HEK293T (cell line): ENCODE data around the gene MRM2.

Experiments
- CTCF ChIA-PET: fragments of 350-600 bp; formaldehyde crosslinking; extraction: SDS; loops from one replicate; lab custom pipeline; 2021; ENCODE audit warnings: antibody characterized with exemption, inconsistent platforms; lab: Yijun Ruan, JAX
- POLR2A ChIA-PET: fragments of 350-600 bp; formaldehyde crosslinking; extraction: SDS; loops from one replicate; lab custom pipeline; 2020; ENCODE audit warnings: antibody characterized with exemption, inconsistent platforms; lab: Yijun Ruan, JAX
- DNase-seq: peaks from one replicate; pipeline ENCODE4 v3.0.0; 2012; ENCODE audit warnings: mixed read lengths; ENCODE audit errors: extremely low spot score
- ARNT ChIP-seq: fragments of 450-650 bp; IDR thresholded peaks from 2 replicates; pipeline ENCODE4 v1.6.1; 2017; ENCODE audit warnings: mild to moderate bottlenecking
- BHLHE40 ChIP-seq: fragments of 450-650 bp; IDR thresholded peaks from 2 replicates; pipeline ENCODE4 v1.6.1; 2016; ENCODE audit warnings: mild to moderate bottlenecking, moderate library complexity, borderline replicate concordance
- CTBP1 ChIP-seq: fragments of 450-650 bp; IDR thresholded peaks from 2 replicates; pipeline ENCODE4 v1.6.1; 2016; ENCODE audit warnings: borderline replicate concordance
- ELF4 ChIP-seq: fragments of 450-650 bp; IDR thresholded peaks from 2 replicates; pipeline ENCODE4 v1.6.1; 2017; ENCODE audit warnings: antibody characterized with exemption
- FOXA1 ChIP-seq: fragments of 450-650 bp; IDR thresholded peaks from 2 replicates; pipeline ENCODE4 v1.6.1; 2016; ENCODE audit warnings: mild to moderate bottlenecking
- FOXK2 ChIP-seq: fragments of 450-650 bp; IDR thresholded peaks from 2 replicates; pipeline ENCODE4 v1.6.1; 2016; ENCODE audit warnings: mild to moderate bottlenecking
- FOXM1 ChIP-seq: fragments of 450-650 bp; IDR thresholded peaks from 2 replicates; pipeline ENCODE4 v1.6.1; 2017; ENCODE audit warnings: mild to moderate bottlenecking, borderline replicate concordance
- HDGF ChIP-seq: fragments of 450-650 bp; IDR thresholded peaks from 2 replicates; pipeline ENCODE4 v1.6.1; 2017; ENCODE audit warnings: antibody characterized with exemption, borderline replicate concordance
- L3MBTL2 ChIP-seq: fragments of 450-650 bp; conservative IDR thresholded peaks from 2 replicates; pipeline ENCODE4 v1.6.1; 2016; ENCODE audit warnings: mild to moderate bottlenecking
- LEF1 ChIP-seq: fragments of 450-650 bp; IDR thresholded peaks from 2 replicates; pipeline ENCODE4 v1.6.1; 2017; ENCODE audit warnings: mild to moderate bottlenecking, borderline replicate concordance
- NFRKB ChIP-seq: fragments of 450-650 bp; IDR thresholded peaks from 2 replicates; pipeline ENCODE4 v1.6.1; 2016; ENCODE audit warnings: mild to moderate bottlenecking, moderate library complexity
- PKNOX1 ChIP-seq: fragments of 450-650 bp; IDR thresholded peaks from 2 replicates; pipeline ENCODE4 v1.6.1; 2016
- SP1 ChIP-seq: fragments of 450-650 bp; IDR thresholded peaks from 2 replicates; pipeline ENCODE4 v1.6.1; 2017
- SUZ12 ChIP-seq: fragments of 450-650 bp; IDR thresholded peaks from 2 replicates; pipeline ENCODE4 v1.6.1; 2016; ENCODE audit warnings: mild to moderate bottlenecking
- TARDBP ChIP-seq: fragments of 450-650 bp; IDR thresholded peaks from 2 replicates; pipeline ENCODE4 v1.6.1; 2016
- ZNF384 ChIP-seq: fragments of 450-650 bp; IDR thresholded peaks from 2 replicates; pipeline ENCODE4 v1.6.1; 2016

The MRM2 gene

DNA sequence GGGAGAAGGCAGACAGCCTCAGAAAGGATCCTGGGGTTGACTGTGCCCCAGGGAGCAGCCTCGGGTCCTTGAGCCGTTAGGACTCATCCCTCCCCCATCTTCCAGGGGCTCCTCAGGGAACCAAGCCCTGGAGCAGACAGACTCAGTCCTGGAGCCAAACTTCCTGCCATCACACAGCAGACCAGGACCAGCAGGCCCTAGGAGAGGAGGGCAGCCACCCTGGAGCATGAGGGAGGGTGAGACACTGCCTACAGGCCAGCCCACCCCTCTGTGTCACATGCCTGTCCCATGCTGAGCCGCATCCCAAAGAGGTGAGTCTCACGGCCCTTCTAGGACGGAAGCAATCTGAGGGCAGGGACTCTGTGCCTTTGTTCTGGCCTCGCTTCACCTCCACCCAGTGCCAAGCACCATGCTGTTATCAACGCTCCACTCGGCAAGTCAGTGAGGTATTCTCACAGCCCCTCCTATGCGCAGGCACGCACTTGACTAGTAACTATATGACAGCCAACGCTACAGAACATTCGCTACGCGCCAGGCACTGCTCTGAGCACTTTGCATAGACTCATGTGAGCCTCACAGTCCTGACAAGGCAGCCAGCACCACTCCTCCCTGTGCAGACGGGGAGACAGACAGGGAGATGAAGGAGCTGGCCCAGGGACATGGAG, 28.3 kb downstream of the MRM2 start:
- CTCF ChIA-PET: no interaction called here
- POLR2A ChIA-PET: no interaction called here
- TF ChIP-seq CTBP1 (no peak), NFRKB (no peak), SUZ12 (no peak), ELF4 (no peak), HDGF (no peak), SP1 (no peak), LEF1 (no peak), FOXK2 (no peak), PKNOX1 (no peak), FOXA1 (no peak)

GRCh38 chr7:2212906-2213305, 29.1 kb downstream of the MRM2 start:
- ChIA-PET POLR2A (no interaction called here), CTCF (no interaction called here)
- no peak for TF ChIP-seq FOXA1
- no peak for TF ChIP-seq PKNOX1
- no peak for TF ChIP-seq SP1
- no peak for TF ChIP-seq ARNT
- TF ChIP-seq CTBP1: no peak
- no peak for TF ChIP-seq ELF4
- no peak for TF ChIP-seq LEF1
- no peak for TF ChIP-seq BHLHE40
- TF ChIP-seq L3MBTL2: no peak
- no peak for TF ChIP-seq ZNF384
- no peak for TF ChIP-seq NFRKB
- DNase-seq: no peak

More for the DNA sequence above, 28.3 kb downstream of the MRM2 start:
- no peak for DNase-seq

DNA sequence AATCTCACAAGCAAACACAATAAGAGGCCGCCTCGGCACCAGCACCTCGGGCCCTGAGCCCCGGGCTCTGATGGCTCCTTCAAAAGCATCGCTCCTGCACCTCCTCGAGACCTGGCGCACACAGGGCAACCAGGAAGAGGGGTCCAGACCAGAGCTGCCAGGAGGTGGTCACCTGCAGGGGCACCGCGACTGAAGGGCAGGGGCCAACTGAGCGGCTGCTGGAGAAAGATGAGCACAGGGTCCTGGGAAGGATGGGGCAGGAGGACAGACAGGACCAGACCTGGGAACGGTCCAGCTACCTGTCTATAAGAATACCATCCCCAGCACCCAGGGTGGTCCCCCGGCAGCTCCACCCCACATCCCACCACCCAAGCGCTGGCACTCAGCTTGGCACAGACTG, 30.1 kb downstream of the MRM2 start:
- CTCF ChIA-PET: no interaction called here
- DNase-seq: no peak
- POLR2A ChIA-PET: no interaction called here
- TF ChIP-seq FOXK2: no peak

DNA sequence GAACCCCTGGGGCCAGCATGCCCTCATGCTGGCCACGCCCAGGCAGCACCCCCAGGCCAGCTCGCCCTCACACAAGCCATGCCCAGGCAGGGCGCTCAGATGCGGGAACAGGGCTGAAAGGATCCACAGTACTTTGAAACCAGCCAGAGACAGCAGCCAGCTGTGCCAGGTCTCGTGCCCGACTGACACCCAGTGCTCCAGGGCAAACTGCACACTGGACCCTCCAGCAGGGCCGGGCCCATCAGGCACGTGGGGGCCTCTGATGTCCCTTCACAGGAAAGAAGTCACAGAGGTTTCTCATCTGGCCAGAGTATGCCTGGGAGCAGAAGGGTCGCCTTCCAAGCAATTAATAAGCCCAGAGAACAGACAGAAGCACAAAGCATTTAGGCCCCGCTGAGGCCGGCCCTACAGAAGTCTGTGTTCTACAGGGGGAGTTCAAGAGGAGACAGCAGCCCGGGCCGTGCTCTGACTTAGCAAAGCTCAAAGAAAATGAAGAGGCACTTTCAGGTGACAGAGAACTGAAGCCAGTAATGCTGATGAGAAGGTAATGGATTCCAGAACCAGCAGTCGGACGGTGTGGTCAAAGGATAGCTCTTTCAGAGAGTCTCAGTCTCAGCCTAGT, 30.6 kb downstream of the MRM2 start:
- CTCF ChIA-PET: no interaction called here
- TF ChIP-seq CTBP1: no peak
- TF ChIP-seq TARDBP: no peak
- no peak for TF ChIP-seq NFRKB
- no peak for TF ChIP-seq FOXA1
- no peak for TF ChIP-seq PKNOX1
- TF ChIP-seq FOXM1: no peak
- TF ChIP-seq ARNT: no peak
- POLR2A ChIA-PET: no interaction called here
- DNase-seq: no peak

DNA sequence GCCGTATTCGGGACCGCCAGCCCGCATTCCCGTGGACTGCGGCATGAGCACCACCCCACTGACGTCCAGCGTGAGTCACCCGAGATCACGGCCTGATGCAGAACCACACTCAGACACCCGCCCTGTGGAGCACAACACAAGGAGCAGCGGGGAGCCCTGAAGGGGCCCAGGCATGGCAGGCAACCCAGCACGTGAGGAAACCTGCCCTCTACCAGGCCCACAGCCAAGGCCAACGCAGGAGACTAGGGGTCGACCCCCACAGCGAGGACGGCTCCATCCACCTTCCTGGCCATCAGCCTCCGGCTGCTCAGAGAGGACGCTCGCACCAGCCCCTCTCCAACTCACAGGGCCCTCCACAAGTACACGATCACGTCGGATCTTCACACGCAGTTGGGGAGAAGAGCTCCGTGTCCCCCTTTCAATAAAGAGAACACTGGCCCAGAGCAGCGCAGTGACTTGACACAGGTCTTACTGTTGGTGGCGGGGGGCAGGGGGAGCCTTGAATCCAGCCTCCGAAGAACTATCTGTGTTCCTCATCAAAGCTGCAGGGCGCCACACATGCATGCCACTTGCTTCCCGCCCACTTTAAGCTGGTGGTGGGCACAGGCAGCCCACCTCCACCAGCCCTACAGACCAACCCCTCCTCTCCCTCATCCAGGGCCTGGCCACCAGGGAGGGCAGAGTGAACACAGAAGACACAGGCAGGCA, 31.3 kb downstream of the MRM2 start:
- TF ChIP-seq FOXM1 (no peak), ZNF384 (no peak), ARNT (no peak), FOXK2 (no peak), SP1 (no peak), HDGF (no peak), LEF1 (no peak), L3MBTL2 (no peak), TARDBP (no peak)
- CTCF ChIA-PET: no interaction called here
- POLR2A ChIA-PET: no interaction called here
- no peak for DNase-seq

- POLR2A ChIA-PET: no interaction called here
- no peak for DNase-seq
- CTCF ChIA-PET: no interaction called here
- no peak for TF ChIP-seq ELF4
- TF ChIP-seq ZNF384: no peak
These were observed 32.1 kb downstream of the MRM2 start for GRCh38 chr7:2209961-2210323.
